Measurements from ENCODE around the gene WDR36. TPM values are rescaled to one million over a fixed set of nuclear protein-coding genes. Genes with fewer than 3 reads are reported as not detected.
A peak's percentile ranks its signal among the peaks of the same experiment; 100 is the strongest.
"Not testable (repeated sequence)": the region's sequence is repeated elsewhere in the genome, so short reads cannot be mapped to it uniquely, and the experiment has no call there.

Gene WDR36
- total and polyA plus RNA-seq, 2 experiments from 2014 or later, result 17.1 to 27.7 TPM

DNA sequence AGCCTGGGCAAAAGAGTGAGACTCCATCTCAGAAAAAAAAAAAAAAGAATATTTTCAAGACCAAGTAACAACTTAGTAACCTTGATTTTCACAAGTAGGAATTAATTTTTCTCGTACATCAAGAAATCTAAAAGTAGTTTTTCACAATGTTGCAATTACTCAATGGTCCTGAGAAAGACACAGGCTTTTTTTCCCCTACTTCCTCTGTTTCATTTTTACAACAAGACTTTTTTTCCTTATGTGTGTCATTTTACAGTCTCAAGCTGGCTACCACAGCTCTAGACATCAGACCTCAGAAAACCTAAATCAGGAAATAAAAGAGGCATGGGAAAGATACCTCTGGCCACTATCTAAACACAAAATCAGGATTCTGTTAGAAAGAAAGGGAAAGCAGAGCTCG is 45.9 kb downstream of the WDR36 start:
- Histone ChIP-seq H4K20me1 (ENCODE audit: insufficient read depth) (no peaks in the 10 kb centered on the region), H3K27ac (no peak overlapping the region), H3K9me2 (ENCODE audit: insufficient read depth) (no peaks in the 10 kb centered on the region), H3K4me1 (ENCODE audit: insufficient read depth) (peaks cover 31% of the 10 kb centered on the region), H2AFZ (no peak overlapping the region), H3K27me3 (replicated peaks; ENCODE audit: insufficient read depth) (no peaks in the 10 kb centered on the region), H3K4me3 (no peak overlapping the region), H3K36me3 (ENCODE audit: low read depth) (no peaks in the 10 kb centered on the region), H3K9me3 (ENCODE audit: low read depth) (no peaks in the 10 kb centered on the region), H3K79me2 (ENCODE audit: insufficient read depth) (no peaks in the 10 kb centered on the region), H3K9ac (no peak overlapping the region), H3K4me2 (ENCODE audit: unreplicated experiment) (no peak overlapping the region), H3F3A (ENCODE audit: insufficient read depth) (peaks cover 19% of the 10 kb centered on the region)
- TF ChIP-seq EZH2 (IDR thresholded peaks at IDR 0.05; ENCODE audit: insufficient read depth, poor library complexity, severe bottlenecking), result no peak
- no peak for TF ChIP-seq EZH2phosphoT487 (IDR thresholded peaks at IDR 0.05; ENCODE audit: insufficient read depth, low read depth)
- in situ Hi-C loops (cut with MboI), result no loop called here
- 63 to 64% methylated on average over 2 of the region's 2 CpGs for WGBS, 2 experiments (ENCODE audit: low coverage in 1 of 2, low lambda C conversion rate in 2 of 2, missing lambda C conversion rate in 2 of 2)
- no peak for DNase-seq

DNA sequence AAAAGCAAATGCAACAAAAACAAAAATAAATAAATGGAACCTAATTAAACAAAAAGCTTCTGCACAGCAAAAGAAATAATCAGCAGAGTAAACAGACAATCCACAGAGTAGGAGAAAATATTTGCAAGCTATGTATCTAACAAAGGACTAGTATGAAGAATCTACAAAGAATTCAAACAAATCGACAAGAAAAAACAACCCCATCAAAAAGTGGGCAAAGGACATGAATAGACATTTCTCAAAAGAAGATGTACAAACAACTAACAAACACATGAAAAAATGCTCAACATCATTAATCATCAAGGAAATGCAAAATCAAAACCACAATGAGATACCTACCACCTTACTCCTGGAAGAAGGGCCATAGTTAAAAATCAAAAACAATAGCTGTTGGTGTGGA is 49.3 kb downstream of the WDR36 start:
- H3K36me3 ChIP-seq (ENCODE audit: low read depth); in situ Hi-C loops (cut with MboI); H3K4me2 ChIP-seq (ENCODE audit: unreplicated experiment); H3K27ac ChIP-seq; H3K4me3 ChIP-seq; H3K27me3 ChIP-seq (replicated peaks; ENCODE audit: insufficient read depth); H3K79me2 ChIP-seq (ENCODE audit: insufficient read depth); H3K9me2 ChIP-seq (ENCODE audit: insufficient read depth); H2AFZ ChIP-seq; H3K9ac ChIP-seq; H3K9me3 ChIP-seq (ENCODE audit: low read depth); DNase-seq; H4K20me1 ChIP-seq (ENCODE audit: insufficient read depth): not testable (repeated sequence)
- Histone ChIP-seq H3K4me1 (ENCODE audit: insufficient read depth) (peaks cover 19% of the 10 kb centered on the region), H3F3A (ENCODE audit: insufficient read depth) (peaks cover 18% of the 10 kb centered on the region)
- WGBS, 2 experiments (ENCODE audit: low coverage in 1 of 2, low lambda C conversion rate in 2 of 2, missing lambda C conversion rate in 2 of 2), result 92% methylated on average over 1 of the region's 1 CpG

DNA sequence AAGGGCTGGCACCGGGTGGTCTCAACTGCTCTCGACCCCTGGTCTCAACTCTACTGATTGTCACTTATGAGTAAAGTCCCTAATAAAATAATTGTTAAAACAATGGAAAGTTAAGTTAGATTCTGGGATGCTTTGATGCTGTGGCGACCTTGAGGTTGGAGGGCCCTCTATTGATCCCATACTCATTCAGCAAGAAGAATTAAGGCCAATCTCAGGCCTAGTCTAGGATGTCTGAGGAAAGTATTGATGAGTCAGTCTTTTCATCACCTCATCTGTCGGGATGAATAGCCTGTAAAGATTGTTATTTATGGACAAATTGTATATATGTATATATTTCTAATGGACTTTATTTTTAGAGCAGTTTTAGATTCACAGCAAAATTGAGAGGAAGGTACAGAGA is 50.8 kb downstream of the WDR36 start:
- no peak overlapping the region for H3K9ac ChIP-seq
- no peaks in the 10 kb centered on the region for H4K20me1 ChIP-seq (ENCODE audit: insufficient read depth)
- in situ Hi-C loops (cut with MboI), result no loop called here
- no peak overlapping the region for H2AFZ ChIP-seq
- TF ChIP-seq EZH2phosphoT487 (IDR thresholded peaks at IDR 0.05; ENCODE audit: insufficient read depth, low read depth), result no peak
- TF ChIP-seq EZH2 (IDR thresholded peaks at IDR 0.05; ENCODE audit: insufficient read depth, poor library complexity, severe bottlenecking), result no peak
- DNase-seq, result no peak
- no peak overlapping the region for H3K4me2 ChIP-seq (ENCODE audit: unreplicated experiment)
- no peaks in the 10 kb centered on the region for H3K9me3 ChIP-seq (ENCODE audit: low read depth)
- no peak overlapping the region for H3K4me3 ChIP-seq
- H3K79me2 ChIP-seq (ENCODE audit: insufficient read depth), result no peaks in the 10 kb centered on the region
- 84 to 89% methylated on average over 4 of the region's 4 CpGs for WGBS, 2 experiments (ENCODE audit: low coverage in 1 of 2, low lambda C conversion rate in 2 of 2, missing lambda C conversion rate in 2 of 2)
- H3K36me3 ChIP-seq (ENCODE audit: low read depth), result no peaks in the 10 kb centered on the region
- no peaks in the 10 kb centered on the region for H3K9me2 ChIP-seq (ENCODE audit: insufficient read depth)
- H3K27me3 ChIP-seq (replicated peaks; ENCODE audit: insufficient read depth), result no peaks in the 10 kb centered on the region
- H3K27ac ChIP-seq, result no peak overlapping the region
- peaks cover 18% of the 10 kb centered on the region for H3F3A ChIP-seq (ENCODE audit: insufficient read depth)
- H3K4me1 ChIP-seq (ENCODE audit: insufficient read depth), result peaks cover 17% of the 10 kb centered on the region

DNA sequence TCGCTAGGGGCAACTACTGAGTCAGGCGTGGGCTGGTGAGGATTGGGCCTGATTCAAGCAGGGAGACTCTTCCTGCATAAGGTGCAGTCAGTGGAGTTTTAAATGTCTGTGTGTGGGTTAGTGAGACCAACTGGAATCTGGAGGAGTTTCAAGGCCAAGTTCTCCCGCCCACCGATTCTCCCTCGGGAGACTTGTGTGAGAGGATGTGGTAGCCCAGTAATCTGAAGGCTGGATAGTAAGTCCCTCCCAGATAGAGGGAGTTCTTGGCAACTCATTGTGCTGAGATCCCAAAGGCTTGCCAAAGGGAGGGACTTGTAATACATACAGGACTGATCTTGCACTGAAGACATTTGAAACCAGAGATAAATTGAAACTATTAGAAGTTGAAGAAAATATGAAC is 51.8 kb downstream of the WDR36 start:
- Histone ChIP-seq H3K9ac (no peak overlapping the region), H3K79me2 (ENCODE audit: insufficient read depth) (no peaks in the 10 kb centered on the region), H3K27me3 (replicated peaks; ENCODE audit: insufficient read depth) (no peaks in the 10 kb centered on the region), H3K4me1 (ENCODE audit: insufficient read depth) (peaks cover 17% of the 10 kb centered on the region), H3K4me2 (ENCODE audit: unreplicated experiment) (peak overlapping the region; percentile 33), H3K27ac (peak overlapping the region; percentile 28), H3K9me3 (ENCODE audit: low read depth) (no peaks in the 10 kb centered on the region), H4K20me1 (ENCODE audit: insufficient read depth) (no peaks in the 10 kb centered on the region), H3F3A (ENCODE audit: insufficient read depth) (peaks cover 18% of the 10 kb centered on the region), H2AFZ (no peak overlapping the region), H3K4me3 (no peak overlapping the region), H3K36me3 (ENCODE audit: low read depth) (no peaks in the 10 kb centered on the region), H3K9me2 (ENCODE audit: insufficient read depth) (no peaks in the 10 kb centered on the region)
- peak; percentile 96 for DNase-seq
- in situ Hi-C loops (cut with MboI), result no loop called here
- TF ChIP-seq EZH2phosphoT487 (IDR thresholded peaks at IDR 0.05; ENCODE audit: insufficient read depth, low read depth) (no peak), EZH2 (IDR thresholded peaks at IDR 0.05; ENCODE audit: insufficient read depth, poor library complexity, severe bottlenecking) (no peak)
- 21 to 24% methylated on average over 5 of the region's 5 CpGs for WGBS, 2 experiments (ENCODE audit: low coverage in 1 of 2, low lambda C conversion rate in 2 of 2, missing lambda C conversion rate in 2 of 2)

DNA sequence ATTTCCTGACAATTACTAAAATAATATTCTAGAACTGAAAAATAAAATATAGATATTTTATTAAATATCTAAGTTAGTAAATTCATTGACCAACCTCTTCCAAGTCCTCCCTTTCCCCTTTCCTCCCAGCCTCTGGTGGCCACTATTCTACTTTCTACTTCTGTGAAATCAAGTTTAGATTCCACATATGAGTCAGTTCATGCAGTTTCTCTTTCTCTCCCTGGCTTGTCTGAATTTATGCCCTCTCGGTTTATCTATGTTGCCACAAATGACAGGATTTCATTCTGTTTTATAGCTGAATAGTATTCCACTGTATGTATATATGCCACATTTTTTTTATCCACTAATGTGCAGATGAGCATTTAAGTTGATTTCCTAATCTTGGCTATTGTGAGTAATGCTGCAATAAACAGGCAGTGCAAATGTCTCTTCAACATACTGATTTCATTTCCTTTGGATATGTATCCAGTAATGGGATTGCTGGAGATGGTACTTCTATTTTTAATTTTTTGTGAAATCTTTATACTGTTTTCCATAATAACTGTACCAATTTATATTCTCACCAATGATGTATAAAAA is 52.3 kb downstream of the WDR36 start:
- H3K27ac ChIP-seq, result peak overlapping the region; percentile 28
- TF ChIP-seq EZH2 (IDR thresholded peaks at IDR 0.05; ENCODE audit: insufficient read depth, poor library complexity, severe bottlenecking) (no peak), EZH2phosphoT487 (IDR thresholded peaks at IDR 0.05; ENCODE audit: insufficient read depth, low read depth) (no peak)
- no peaks in the 10 kb centered on the region for H3K9me3 ChIP-seq (ENCODE audit: low read depth)
- 36 to 50% methylated on average over 1 of the region's 1 CpG for WGBS, 2 experiments (ENCODE audit: low coverage in 1 of 2, low lambda C conversion rate in 2 of 2, missing lambda C conversion rate in 2 of 2)
- H3K79me2 ChIP-seq (ENCODE audit: insufficient read depth), result no peaks in the 10 kb centered on the region
- H4K20me1 ChIP-seq (ENCODE audit: insufficient read depth), result no peaks in the 10 kb centered on the region
- H3K4me2 ChIP-seq (ENCODE audit: unreplicated experiment), result peak overlapping the region; percentile 45
- in situ Hi-C loops (cut with MboI), result no loop called here
- no peak overlapping the region for H2AFZ ChIP-seq
- H3K9me2 ChIP-seq (ENCODE audit: insufficient read depth), result no peaks in the 10 kb centered on the region
- H3K4me3 ChIP-seq, result peak overlapping the region; percentile 21; the same call in 1 of the 2 replicates
- H3K9ac ChIP-seq, result no peak overlapping the region
- H3K4me1 ChIP-seq (ENCODE audit: insufficient read depth), result peaks cover 17% of the 10 kb centered on the region
- peak; percentile 54 for DNase-seq
- no peaks in the 10 kb centered on the region for H3K36me3 ChIP-seq (ENCODE audit: low read depth)
- peaks cover 18% of the 10 kb centered on the region for H3F3A ChIP-seq (ENCODE audit: insufficient read depth)
- H3K27me3 ChIP-seq (replicated peaks; ENCODE audit: insufficient read depth), result no peaks in the 10 kb centered on the region
